Liver (tissue), 9 donors: Measurements from ENCODE around the gene GLRX. TPM values are rescaled to one million over a fixed set of nuclear protein-coding genes. Genes with fewer than 3 reads are reported as not detected.

Source experiments
- DNase-seq: peaks from one replicate; pipeline ENCODE4 v3.0.0-alpha.2; 2017; ENCODE audit warnings: low spot score
- H3K27ac ChIP-seq, 2 donors: one replicate each; pipeline ENCODE4 v1.7.0; 2013; ENCODE audit warnings: inconsistent platforms in 2 of 2, low read length in 2 of 2, control low read depth in 1 of 2, low read depth in 1 of 2, mild to moderate bottlenecking in 1 of 2
- H3K27me3 ChIP-seq, 4 donors: one replicate each; pipeline versions ENCODE4 v1.6.1 to v1.7.0; 2013; ENCODE audit warnings: low read length in 3 of 4, inconsistent platforms in 1 of 4, mild to moderate bottlenecking in 1 of 4, moderate library complexity in 1 of 4; ENCODE audit not compliant: control insufficient read depth in 4 of 4, insufficient read depth in 4 of 4
- H3K36me3 ChIP-seq, 4 donors: one replicate each; pipeline versions ENCODE4 v1.6.1 to v1.7.0; 2013; ENCODE audit warnings: low read length in 3 of 4, mild to moderate bottlenecking in 3 of 4, low read depth in 1 of 4, moderate library complexity in 1 of 4; ENCODE audit not compliant: control insufficient read depth in 4 of 4, insufficient read depth in 3 of 4
- H3K4me1 ChIP-seq, 4 donors: one replicate each; pipeline versions ENCODE4 v1.6.1 to v1.7.0; 2013; ENCODE audit warnings: low read length in 3 of 4, mild to moderate bottlenecking in 3 of 4, moderate library complexity in 1 of 4; ENCODE audit not compliant: control insufficient read depth in 4 of 4, insufficient read depth in 4 of 4
- H3K4me3 ChIP-seq, 3 donors: one replicate each; pipeline versions ENCODE4 v1.6.1 to v1.7.0; 2013; ENCODE audit warnings: low read length in 3 of 3, control low read depth in 1 of 3, low read depth in 1 of 3, mild to moderate bottlenecking in 1 of 3
- H3K9ac ChIP-seq, 2 donors: one replicate each; pipeline ENCODE4 v1.7.0; 2013; ENCODE audit warnings: low read length in 2 of 2, mild to moderate bottlenecking in 2 of 2, moderate library complexity in 2 of 2, control low read depth in 1 of 2, low read depth in 1 of 2
- H3K9me3 ChIP-seq, 4 donors: one replicate each; pipeline versions ENCODE4 v1.6.1 to v1.7.0; 2013; ENCODE audit warnings: low read length in 3 of 4; ENCODE audit not compliant: control insufficient read depth in 4 of 4
- ATF3 ChIP-seq: IDR thresholded peaks from 2 replicates; pipeline ENCODE4 v1.6.1; 2016; ENCODE audit warnings: antibody characterized with exemption
- CTCF ChIP-seq: fragments of 150-350 bp; IDR thresholded peaks from 2 replicates; pipeline ENCODE4 v1.5.1; 2017; ENCODE audit warnings: improper control_type of control experiment, low read depth, low read length; ENCODE audit not compliant: missing input control
- EGR1 ChIP-seq, 2 donors: IDR thresholded peaks; 2 replicates each; pipeline ENCODE4 v1.6.1; 2016 to 2018; ENCODE audit warnings: antibody characterized with exemption in 2 of 2, low read depth in 2 of 2
- FOXA1 ChIP-seq: IDR thresholded peaks from 2 replicates; pipeline ENCODE4 v1.6.1; 2016; ENCODE audit warnings: antibody characterized with exemption
- FOXA2 ChIP-seq: IDR thresholded peaks from 2 replicates; pipeline ENCODE4 v1.6.1; 2016; ENCODE audit warnings: antibody characterized with exemption
- GABPA ChIP-seq, 2 donors: IDR thresholded peaks in 1 of 2; conservative IDR thresholded peaks in 1 of 2; 2 replicates each; pipeline ENCODE4 v1.6.1; 2016; ENCODE audit warnings: antibody characterized with exemption in 2 of 2, mild to moderate bottlenecking in 1 of 2, moderate library complexity in 1 of 2
- HNF4A ChIP-seq, 2 donors: conservative IDR thresholded peaks; 2 replicates each; pipeline ENCODE4 v1.6.1; 2016; ENCODE audit warnings: antibody characterized with exemption in 2 of 2, mild to moderate bottlenecking in 2 of 2
- HNF4G ChIP-seq: IDR thresholded peaks from 2 replicates; pipeline ENCODE4 v1.6.1; 2016; ENCODE audit warnings: antibody characterized with exemption
- JUND ChIP-seq, 2 donors: IDR thresholded peaks; 2 replicates each; pipeline ENCODE4 v1.6.1; 2016; ENCODE audit warnings: antibody characterized with exemption in 2 of 2
- NR2F2 ChIP-seq: IDR thresholded peaks from 2 replicates; pipeline ENCODE4 v1.6.1; 2016; ENCODE audit warnings: antibody characterized with exemption
- RAD21 ChIP-seq, 2 donors: IDR thresholded peaks; 2 replicates each; pipeline ENCODE4 v1.6.1; 2016; ENCODE audit warnings: antibody characterized with exemption in 2 of 2, mild to moderate bottlenecking in 2 of 2
- REST ChIP-seq: IDR thresholded peaks from 2 replicates; pipeline ENCODE4 v1.6.1; 2016; ENCODE audit warnings: antibody characterized with exemption, mild to moderate bottlenecking
- RXRA ChIP-seq, 2 donors: IDR thresholded peaks; 2 replicates each; pipeline ENCODE4 v1.6.1; 2017 to 2018; ENCODE audit warnings: antibody characterized with exemption in 2 of 2, mild to moderate bottlenecking in 1 of 2
- SP1 ChIP-seq: IDR thresholded peaks from 2 replicates; pipeline ENCODE4 v1.6.1; 2018; ENCODE audit warnings: antibody characterized with exemption, mild to moderate bottlenecking
- TAF1 ChIP-seq: conservative IDR thresholded peaks from 2 replicates; pipeline ENCODE4 v1.6.1; 2016; ENCODE audit warnings: antibody characterized with exemption, mild to moderate bottlenecking
- YY1 ChIP-seq: IDR thresholded peaks from 2 replicates; pipeline ENCODE4 v1.6.1; 2016; ENCODE audit warnings: antibody characterized with exemption, mild to moderate bottlenecking
- WGBS: extraction: QIAGEN DNeasy Blood & Tissue Kit; methylation state at CpG from one replicate; pipeline ENCODE4 v1.1.7; 2013; 5-methylcytosine and 5-hydroxymethylcytosine counted together
- polyA plus RNA-seq, 2 donors: library from polyadenylated mRNA; stranded (reverse) in 1 of 2; unstranded in 1 of 2; fragments of 200-250 nt in 1 of 2; fragments of >200 nt in 1 of 2; fragmentation: Nextera tagmentation in 1 of 2; extraction: Ambion mirVana in 1 of 2; gene quantifications; one replicate each; pipeline versions ENCODE4 v1.2.1 to v1.2.3, GENCODE V29; 2013 to 2015
- total RNA-seq, 2 donors: library from RNA; depleted of rRNA; stranded (reverse); fragments of >200 nt; gene quantifications; one replicate each; pipeline ENCODE4 v1.2.3, GENCODE V29; 2014
- TF ChIP-seq, protein P1 (sequence below): IDR thresholded peaks from 2 replicates; pipeline ENCODE4 v1.6.1; 2016; ENCODE audit warnings: antibody characterized with exemption
- TF ChIP-seq, protein P2 (sequence below): IDR thresholded peaks from 2 replicates; pipeline ENCODE4 v1.6.1; 2016; ENCODE audit warnings: antibody characterized with exemption
- donor health status: healthy.
- donor health status: healthy.
- donor health status: healthy.
- donor health status: healthy.
- donor health status: healthy.

The GLRX gene
- total and polyA plus RNA-seq, 4 donors, result 48.2 to 187 (median 107) TPM

GRCh38 chr5:95788493-95788892, 34.0 kb downstream of the GLRX start:
- no peaks in the 10 kb centered on the region for H3K9me3 ChIP-seq
- H3K4me1 ChIP-seq, result peaks cover 2 to 24% (median 13%) of the 10 kb centered on the region in 4 donors
- H3K4me3 ChIP-seq, result no peak overlapping the region
- H3K27me3 ChIP-seq, result no peaks in the 10 kb centered on the region
- WGBS, result 96% methylated on average over 8 of the region's 8 CpGs
- no peak overlapping the region for H3K9ac ChIP-seq
- no peak overlapping the region for H3K27ac ChIP-seq
- no peak for DNase-seq
- TF ChIP-seq TAF1 (no peak), HNF4G (no peak), HNF4A (conservative IDR thresholded peaks at IDR 0.05) (no peak), CTCF (no peak), RXRA (IDR thresholded peaks at IDR 0.05) (no peak), NR2F2 (no peak), FOXA2 (no peak), FOXA1 (no peak), YY1 (no peak), RAD21 (IDR thresholded peaks at IDR 0.05) (no peak), ATF3 (no peak), REST (no peak), JUND (IDR thresholded peaks at IDR 0.05) (no peak), EGR1 (IDR thresholded peaks at IDR 0.05; ENCODE audit: low read depth in 2 of 2) (no peak), GABPA (IDR thresholded peaks at IDR 0.05 in 1 of 2, conservative IDR thresholded peaks at IDR 0.05 in 1 of 2) (no peak), SP1 (no peak)
- TF ChIP-seq, protein P1, sequence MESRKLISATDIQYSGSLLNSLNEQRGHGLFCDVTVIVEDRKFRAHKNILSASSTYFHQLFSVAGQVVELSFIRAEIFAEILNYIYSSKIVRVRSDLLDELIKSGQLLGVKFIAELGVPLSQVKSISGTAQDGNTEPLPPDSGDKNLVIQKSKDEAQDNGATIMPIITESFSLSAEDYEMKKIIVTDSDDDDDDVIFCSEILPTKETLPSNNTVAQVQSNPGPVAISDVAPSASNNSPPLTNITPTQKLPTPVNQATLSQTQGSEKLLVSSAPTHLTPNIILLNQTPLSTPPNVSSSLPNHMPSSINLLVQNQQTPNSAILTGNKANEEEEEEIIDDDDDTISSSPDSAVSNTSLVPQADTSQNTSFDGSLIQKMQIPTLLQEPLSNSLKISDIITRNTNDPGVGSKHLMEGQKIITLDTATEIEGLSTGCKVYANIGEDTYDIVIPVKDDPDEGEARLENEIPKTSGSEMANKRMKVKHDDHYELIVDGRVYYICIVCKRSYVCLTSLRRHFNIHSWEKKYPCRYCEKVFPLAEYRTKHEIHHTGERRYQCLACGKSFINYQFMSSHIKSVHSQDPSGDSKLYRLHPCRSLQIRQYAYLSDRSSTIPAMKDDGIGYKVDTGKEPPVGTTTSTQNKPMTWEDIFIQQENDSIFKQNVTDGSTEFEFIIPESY, result no peak
- TF ChIP-seq, protein P2, sequence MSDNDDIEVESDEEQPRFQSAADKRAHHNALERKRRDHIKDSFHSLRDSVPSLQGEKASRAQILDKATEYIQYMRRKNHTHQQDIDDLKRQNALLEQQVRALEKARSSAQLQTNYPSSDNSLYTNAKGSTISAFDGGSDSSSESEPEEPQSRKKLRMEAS, result no peak
- peaks cover 2 to 8% (median 5%) of the 10 kb centered on the region in 4 donors for H3K36me3 ChIP-seq
